Left kidney (tissue), 2 donors: ENCODE data around the gene CTNNBL1. TPM values are rescaled to one million over a fixed set of nuclear protein-coding genes. Genes with fewer than 3 reads are reported as not detected.
"Not testable (repeated sequence)": the region's sequence is repeated elsewhere in the genome, so short reads cannot be mapped to it uniquely, and the experiment has no call there.

Source experiments
- DNase-seq: peaks from one replicate; pipeline ENCODE4 v3.0.0-alpha.2; 2013
- polyA plus RNA-seq: library from polyadenylated mRNA; unstranded; fragments of 120-200 nt; gene quantifications from one replicate; pipeline ENCODE4 v1.2.1, GENCODE V29; 2013; ENCODE audit not compliant: insufficient read length

CTNNBL1 gene
- polyA plus RNA-seq, 1 donor, result 51.5 TPM

DNA sequence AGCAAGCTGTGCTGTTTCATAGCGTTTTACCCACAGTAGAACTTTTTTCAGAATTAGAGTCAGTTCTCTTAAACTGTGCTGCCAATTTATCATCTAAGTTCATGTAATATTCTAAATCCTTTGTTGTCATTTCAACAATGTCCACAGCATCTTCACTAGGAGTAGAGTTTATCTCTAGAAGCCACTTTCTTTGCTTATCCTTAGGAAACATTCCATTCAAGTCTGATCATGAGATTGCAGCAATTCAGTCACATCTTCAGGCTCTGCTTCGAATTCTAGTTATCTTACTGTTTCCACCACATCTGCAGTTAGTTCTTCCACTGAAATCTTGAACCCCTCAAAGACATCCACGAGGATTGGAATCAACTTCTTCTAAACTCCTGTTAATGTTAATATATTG, 12.5 kb downstream of the CTNNBL1 start:
- no peak for DNase-seq

DNA sequence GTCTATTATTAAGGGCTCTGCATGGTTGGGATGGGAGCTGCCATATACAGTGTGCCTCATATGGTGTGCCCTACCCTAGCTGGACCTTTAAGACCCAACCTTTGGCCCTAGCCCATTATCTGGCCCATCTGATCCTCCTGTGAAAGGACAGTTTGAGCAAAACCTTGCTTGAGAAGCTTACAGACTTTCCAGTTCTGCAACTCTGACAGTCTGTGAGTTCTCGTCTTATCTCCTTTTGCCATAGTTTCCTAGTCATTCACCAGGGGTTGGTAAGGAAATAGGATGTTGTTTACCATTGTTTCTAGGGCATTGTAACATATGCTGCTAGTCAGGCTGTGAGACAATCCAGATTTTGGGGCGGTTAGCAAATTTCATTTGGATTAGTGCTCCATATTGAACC, 17.2 kb downstream of the CTNNBL1 start:
- no peak for DNase-seq

DNA sequence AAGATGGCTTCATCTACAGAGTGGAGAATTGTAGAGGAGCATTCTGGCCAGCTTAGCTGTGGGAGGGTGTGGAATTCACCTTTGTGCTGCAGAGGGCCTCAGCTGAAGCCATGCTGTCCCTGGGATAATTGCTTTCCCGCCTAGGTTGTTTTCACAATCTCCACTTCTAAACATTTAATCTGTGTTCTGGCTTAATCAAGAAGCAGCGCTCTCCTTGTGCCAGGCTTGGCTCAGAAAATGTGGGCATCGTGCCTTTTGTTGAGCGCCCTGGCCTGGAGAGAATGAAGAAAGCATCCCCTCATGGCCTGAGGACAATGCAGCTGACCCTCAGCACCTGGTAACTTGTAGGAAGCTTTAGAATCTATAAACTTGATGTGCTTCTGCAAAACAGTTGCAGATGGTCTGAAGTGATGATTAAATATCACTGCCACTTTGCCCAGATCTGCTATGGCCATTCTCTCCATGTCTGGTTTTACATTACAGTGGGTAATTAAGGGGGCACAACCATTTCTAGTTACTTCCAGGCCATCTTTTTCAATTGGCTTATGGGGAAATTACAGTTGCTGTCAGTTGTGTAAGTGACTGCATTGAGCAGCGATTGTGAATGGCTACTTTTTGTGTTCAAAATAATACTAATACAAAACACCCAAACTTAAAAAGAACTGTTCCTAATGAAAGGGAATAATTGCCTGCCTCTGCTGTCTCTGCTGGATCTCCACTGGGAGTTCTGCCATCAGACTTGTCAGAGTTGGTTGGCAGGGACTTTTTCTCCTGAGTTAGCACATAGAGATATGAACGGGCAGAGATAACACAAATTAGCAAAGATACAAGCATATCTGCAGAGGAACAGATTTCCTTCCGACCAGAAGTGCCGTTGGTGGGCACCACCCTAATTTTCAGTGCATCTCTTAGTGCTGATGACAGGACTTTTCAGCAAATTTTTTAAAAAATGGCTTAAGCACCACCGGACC, 18.4 kb downstream of the CTNNBL1 start:
- DNase-seq, result no peak

DNA sequence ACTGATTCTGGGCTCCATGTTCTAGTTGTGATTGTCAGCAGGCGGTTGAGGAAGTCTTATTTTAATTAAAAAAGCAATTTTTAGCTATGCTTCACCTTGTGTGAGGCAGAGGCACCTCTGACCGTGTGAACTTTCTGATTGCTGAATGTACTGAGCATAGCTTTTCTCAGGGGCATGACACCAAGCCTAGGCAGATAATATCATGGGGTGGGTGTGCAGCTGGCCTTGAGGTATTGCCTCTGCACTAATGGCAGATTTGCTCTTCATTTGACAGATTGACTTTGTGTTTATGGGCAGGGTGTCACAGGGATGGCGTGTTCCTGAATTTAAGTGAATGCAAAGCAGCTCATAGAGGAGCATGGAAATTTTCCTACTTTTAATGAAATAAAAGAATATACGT, 19.6 kb downstream of the CTNNBL1 start:
- no peak for DNase-seq

- no peak for DNase-seq
Observed at GRCh38 chr20:37714978-37715672, 21.3 kb downstream of the CTNNBL1 start.

GRCh38 chr20:37721751-37722150, 27.9 kb downstream of the CTNNBL1 start:
- no peak for DNase-seq

GRCh38 chr20:37722312-37722711, 28.5 kb downstream of the CTNNBL1 start:
- DNase-seq, result not testable (repeated sequence)

DNA sequence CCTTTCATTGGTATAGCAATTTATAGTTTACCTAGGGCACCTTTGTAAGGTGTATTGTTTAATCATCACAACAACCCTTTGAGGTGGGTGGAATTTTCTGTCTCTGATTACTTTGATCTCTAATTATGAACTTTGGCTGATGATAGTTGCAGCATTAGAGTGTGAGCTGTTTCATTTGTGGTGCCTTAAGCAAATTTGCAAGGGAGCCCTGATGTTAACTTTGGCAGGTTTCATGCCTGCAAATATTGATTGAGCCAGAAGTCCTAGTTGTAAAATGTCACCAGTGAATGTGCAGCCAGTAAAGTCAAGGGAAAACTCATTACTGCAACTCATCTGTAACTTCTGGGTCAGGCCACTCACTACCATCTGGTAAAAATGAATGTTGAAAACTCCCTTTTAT, 29.8 kb downstream of the CTNNBL1 start:
- DNase-seq, result no peak

DNA sequence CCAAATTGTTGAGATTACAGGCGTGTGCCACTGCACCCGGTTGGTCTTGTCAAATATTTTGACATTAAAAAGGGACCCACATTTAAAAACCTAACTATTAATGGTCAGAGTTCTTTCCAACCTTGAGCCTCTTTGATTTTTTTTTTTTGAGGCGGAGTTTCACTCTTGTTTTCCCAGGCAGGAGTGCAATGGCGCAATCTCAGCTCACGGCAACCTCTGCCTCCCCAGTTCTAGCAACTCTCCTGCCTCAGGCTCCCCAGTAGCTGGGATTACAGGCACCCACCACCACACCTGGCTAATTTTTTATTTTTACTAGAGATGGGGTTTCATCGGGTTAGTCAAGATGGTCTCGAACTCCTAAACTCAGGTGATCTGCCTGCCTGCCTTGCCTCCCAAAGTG, 31.3 kb downstream of the CTNNBL1 start:
- DNase-seq, result no peak

DNA sequence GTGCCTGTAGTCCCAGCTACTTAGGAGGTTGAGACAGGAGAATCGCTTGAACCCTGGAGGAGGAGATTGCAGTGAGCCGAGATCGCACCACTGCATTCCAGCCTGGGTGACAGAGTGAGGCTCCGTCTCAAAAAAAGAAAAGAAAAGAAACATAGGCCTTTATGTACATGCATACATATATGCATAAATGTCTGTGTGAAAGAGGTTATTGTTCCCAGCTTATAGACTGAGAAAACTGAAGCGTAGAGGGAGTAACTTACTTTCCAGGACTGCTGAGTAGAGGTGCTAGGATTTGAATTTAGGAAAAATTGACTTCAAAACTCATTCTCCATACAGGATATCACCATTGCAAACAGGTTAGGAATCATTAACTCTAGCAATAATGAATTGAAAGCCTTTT, 32.0 kb downstream of the CTNNBL1 start:
- DNase-seq, result no peak

- DNase-seq, result no peak
Observed at GRCh38 chr20:37726321-37726720, 32.5 kb downstream of the CTNNBL1 start.

DNA sequence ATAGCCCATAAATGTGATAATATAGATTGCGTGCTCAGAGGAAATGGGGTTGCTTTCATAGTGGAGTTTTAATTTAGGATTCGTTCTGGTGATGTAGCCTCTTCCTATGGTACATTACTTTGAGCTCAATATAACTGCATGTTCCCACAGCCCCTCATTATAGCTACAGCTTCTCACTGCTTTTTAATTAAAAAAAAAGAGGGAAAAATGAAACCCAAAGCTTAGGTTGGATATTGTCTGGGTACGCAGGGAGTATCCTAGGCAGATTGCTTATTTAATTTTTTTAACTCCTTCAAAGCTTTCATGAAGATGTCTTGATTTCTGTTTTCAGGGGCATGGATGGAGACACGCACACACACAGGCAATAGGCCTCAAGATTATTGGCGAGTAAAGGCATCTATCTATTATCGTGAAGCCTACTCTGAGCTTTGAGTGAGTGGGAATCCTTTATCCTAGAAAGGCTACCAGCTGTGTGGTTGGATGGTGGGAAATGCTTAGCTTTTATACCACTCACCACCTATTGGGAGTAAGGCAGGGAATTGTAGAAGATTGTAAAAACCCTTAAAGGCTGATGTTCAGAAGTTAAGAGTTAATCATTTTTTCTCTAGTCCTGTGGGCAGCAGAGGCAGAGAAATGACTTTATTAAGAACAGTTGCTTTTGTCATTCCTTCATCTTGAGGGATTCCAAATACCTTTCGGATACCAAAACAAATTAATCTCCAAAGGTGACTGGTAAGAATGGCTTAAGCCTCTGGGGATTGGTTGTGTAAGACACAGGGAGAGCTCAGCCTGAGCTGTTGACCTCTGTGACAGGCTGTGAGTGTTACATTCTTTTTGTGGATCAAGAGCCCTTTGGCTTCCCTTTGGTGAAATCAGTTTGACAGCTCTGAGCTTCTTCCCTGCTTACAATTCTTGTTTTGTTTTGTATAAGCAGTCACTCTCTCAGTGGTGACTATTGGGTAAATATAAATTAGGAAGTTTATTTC, 33.4 kb downstream of the CTNNBL1 start:
- DNase-seq, result no peak

DNA sequence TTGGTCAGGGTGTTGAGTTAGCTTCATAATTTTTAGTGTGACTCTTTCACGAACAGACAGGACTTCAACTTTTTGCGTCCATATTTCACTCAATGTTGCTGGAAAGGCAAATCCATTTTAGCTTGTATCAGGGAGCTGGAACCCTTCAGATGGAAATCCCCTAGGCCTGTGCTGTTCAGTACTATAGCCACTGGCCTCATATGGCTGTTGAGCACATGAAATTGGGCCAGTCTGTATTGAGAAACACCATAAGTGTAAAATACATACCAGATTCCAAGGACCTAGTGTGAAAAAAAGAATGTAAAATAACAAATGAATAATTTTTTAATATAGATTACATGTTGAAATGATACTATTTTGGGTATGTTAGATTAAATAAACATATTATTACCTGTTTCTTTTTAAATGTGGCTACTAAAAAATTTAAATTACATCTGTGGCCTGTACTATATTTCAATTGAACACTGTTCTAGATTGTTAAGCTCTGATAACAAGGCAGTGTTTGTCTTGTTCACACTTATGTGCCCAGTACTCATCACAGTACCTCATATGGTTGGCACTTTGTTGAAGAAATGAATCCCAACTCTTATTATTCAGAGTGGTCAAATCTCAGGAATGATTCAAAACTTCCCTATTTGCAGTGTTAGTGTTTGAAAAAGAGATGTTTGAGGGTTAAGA, 34.3 kb downstream of the CTNNBL1 start:
- no peak for DNase-seq

- no peak for DNase-seq
Observed at GRCh38 chr20:37728635-37728983, 34.8 kb downstream of the CTNNBL1 start.

DNA sequence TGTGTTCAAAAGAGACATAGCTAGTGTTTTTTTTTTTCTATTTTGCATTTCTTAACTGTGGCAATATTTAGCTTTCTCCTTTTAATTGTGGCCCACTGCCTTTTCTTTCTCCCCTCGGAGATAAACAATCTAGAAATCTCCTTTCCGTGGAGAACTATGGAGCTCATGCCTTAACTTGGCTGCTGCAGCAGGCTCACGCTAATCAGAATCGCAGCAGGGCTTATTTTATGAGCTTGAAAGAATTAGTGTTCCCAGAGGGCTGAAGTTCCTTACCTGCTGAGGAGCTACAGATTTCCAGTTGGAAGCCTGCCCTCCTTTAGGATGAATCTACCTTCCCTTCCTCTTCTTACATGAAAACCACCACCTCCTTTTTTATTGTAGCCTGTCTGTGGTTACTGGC, 35.6 kb downstream of the CTNNBL1 start:
- no peak for DNase-seq

GRCh38 chr20:37729909-37730308, 36.1 kb downstream of the CTNNBL1 start:
- no peak for DNase-seq

GRCh38 chr20:37733416-37733815, 39.6 kb downstream of the CTNNBL1 start:
- no peak for DNase-seq

- no peak for DNase-seq
Observed at GRCh38 chr20:37734228-37734985, 40.6 kb downstream of the CTNNBL1 start.

DNA sequence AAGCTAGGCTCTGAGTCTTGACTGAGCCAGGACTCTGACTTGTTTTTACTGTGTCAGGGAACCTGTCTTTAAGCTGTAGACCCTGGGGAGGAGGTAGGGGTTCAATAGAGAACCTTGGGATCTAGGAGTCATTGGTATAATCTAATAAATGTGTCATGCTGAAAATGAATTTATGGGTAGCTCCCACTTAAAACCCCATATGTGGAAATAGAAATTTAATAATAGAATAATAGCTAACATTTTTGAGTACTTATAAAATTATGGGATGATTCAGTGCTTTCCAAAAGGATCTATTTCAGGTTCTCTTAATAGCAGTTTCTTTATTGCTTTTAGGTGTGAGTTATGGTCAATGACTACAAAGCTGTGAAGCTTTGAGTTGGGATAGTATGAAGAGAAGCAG, 41.7 kb downstream of the CTNNBL1 start:
- DNase-seq, result no peak

- no peak for DNase-seq
Observed at GRCh38 chr20:37736132-37736531, 42.3 kb downstream of the CTNNBL1 start.
